ENCODE data around the gene RXFP4. TPM values are rescaled to one million over a fixed set of nuclear protein-coding genes. Genes with fewer than 3 reads are reported as not detected.
A peak's percentile ranks its signal among the peaks of the same experiment; 100 is the strongest.

Gene RXFP4
- total and polyA plus RNA-seq, 9 of the 15 experiments (the other 6 are each of a cell fraction or from before 2014, with no cell fraction given) = 0.64 TPM; not detected in 8

DNA sequence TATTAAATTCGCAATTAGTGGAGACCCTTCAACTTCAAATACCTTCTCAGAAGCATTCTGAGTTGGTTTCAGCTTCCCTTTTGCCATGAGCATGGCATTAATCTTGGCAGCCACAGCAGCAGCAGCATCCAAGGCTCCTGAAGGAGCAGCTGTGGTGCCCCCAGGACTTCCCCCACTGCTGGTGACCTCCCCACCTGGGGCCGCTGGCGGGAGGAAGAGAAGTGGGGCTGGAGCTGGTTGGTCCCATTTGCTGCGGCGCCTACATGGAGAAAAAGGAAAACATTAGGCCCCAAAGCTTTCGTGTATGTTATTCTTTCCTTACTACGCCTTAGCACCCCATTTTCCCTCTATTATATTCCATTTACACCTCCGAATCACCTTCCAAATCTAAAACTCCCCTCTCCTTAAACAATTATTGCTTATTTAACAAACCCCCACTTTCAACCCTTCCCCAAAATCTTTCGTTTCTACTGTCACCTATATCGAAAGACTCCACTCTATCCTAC, 7.8 kb upstream of the RXFP4 start (continued):
- TF ChIP-seq YY1 (IDR thresholded peaks at IDR 0.05; ENCODE audit: borderline replicate concordance in 1 of 3, control insufficient read depth in 1 of 3, extremely low read depth in 1 of 3, insufficient read depth in 3 of 3, insufficient read length in 1 of 3, insufficient replicate concordance in 2 of 3, low read depth in 1 of 3, low read length in 2 of 3) (no peak), XRCC4 (IDR thresholded peaks at IDR 0.05; ENCODE audit: extremely low read depth, insufficient read depth, insufficient read length) (no peak), ZNF766 (CRISPR knock-in tag; conservative IDR thresholded peaks at IDR 0.05) (no peak), POLR2AphosphoS5 (IDR thresholded peaks at IDR 0.05; ENCODE audit: control insufficient read depth, insufficient read depth, low read depth, low read length) (no peak), MCM7 (IDR thresholded peaks at IDR 0.05) (no peak), CEBPZ (IDR thresholded peaks at IDR 0.05; ENCODE audit: borderline replicate concordance, low read depth, low read length) (no peak), E2F4 (CRISPR knock-in tag; IDR thresholded peaks at IDR 0.05; ENCODE audit: low read depth) (no peak), ZNF134 (CRISPR knock-in tag; conservative IDR thresholded peaks at IDR 0.05) (no peak), ZNF23 (CRISPR knock-in tag; IDR thresholded peaks at IDR 0.05) (no peak), POLR2A (conservative IDR thresholded peaks at IDR 0.05) (no peak)
- TF ChIP-seq, protein P1, sequence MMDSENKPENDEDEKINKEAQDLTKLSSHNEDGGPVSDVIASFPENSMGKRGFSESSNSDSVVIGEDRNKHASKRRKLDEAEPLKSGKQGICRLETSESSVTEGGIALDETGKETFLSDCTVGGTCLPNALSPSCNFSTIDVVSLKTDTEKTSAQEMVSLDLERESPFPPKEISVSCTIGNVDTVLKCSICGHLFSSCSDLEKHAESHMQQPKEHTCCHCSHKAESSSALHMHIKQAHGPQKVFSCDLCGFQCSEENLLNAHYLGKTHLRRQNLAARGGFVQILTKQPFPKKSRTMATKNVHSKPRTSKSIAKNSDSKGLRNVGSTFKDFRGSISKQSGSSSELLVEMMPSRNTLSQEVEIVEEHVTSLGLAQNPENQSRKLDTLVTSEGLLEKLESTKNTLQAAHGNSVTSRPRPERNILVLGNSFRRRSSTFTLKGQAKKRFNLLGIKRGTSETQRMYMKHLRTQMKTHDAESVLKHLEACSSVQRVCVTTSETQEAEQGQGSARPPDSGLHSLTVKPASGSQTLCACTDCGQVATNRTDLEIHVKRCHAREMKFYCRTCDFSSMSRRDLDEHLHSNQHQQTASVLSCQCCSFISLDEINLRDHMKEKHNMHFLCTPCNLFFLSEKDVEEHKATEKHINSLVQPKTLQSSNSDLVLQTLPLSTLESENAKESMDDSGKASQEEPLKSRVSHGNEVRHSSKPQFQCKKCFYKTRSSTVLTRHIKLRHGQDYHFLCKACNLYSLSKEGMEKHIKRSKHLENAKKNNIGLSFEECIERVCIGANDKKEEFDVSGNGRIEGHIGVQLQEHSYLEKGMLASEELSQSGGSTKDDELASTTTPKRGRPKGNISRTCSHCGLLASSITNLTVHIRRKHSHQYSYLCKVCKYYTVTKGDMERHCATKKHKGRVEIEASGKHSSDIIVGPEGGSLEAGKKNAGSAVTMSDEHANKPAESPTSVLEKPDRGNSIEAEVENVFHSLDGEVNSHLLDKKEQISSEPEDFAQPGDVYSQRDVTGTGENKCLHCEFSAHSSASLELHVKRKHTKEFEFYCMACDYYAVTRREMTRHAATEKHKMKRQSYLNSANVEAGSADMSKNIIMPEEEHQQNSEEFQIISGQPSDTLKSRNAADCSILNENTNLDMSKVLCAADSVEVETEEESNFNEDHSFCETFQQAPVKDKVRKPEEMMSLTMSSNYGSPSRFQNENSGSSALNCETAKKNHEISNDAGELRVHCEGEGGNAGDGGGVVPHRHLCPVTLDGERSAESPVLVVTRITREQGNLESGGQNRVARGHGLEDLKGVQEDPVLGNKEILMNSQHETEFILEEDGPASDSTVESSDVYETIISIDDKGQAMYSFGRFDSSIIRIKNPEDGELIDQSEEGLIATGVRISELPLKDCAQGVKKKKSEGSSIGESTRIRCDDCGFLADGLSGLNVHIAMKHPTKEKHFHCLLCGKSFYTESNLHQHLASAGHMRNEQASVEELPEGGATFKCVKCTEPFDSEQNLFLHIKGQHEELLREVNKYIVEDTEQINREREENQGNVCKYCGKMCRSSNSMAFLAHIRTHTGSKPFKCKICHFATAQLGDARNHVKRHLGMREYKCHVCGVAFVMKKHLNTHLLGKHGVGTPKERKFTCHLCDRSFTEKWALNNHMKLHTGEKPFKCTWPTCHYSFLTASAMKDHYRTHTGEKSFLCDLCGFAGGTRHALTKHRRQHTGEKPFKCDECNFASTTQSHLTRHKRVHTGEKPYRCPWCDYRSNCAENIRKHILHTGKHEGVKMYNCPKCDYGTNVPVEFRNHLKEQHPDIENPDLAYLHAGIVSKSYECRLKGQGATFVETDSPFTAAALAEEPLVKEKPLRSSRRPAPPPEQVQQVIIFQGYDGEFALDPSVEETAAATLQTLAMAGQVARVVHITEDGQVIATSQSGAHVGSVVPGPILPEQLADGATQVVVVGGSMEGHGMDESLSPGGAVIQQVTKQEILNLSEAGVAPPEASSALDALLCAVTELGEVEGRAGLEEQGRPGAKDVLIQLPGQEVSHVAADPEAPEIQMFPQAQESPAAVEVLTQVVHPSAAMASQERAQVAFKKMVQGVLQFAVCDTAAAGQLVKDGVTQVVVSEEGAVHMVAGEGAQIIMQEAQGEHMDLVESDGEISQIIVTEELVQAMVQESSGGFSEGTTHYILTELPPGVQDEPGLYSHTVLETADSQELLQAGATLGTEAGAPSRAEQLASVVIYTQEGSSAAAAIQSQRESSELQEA (IDR thresholded peaks at IDR 0.05; ENCODE audit: low read depth) = 0 out of 2 replicates have a peak, but pooled peaks have one; percentile 12
- TF ChIP-seq, protein P2, sequence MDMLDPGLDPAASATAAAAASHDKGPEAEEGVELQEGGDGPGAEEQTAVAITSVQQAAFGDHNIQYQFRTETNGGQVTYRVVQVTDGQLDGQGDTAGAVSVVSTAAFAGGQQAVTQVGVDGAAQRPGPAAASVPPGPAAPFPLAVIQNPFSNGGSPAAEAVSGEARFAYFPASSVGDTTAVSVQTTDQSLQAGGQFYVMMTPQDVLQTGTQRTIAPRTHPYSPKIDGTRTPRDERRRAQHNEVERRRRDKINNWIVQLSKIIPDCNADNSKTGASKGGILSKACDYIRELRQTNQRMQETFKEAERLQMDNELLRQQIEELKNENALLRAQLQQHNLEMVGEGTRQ (CRISPR knock-in tag; IDR thresholded peaks at IDR 0.05) = no peak
- TF ChIP-seq, protein P3, sequence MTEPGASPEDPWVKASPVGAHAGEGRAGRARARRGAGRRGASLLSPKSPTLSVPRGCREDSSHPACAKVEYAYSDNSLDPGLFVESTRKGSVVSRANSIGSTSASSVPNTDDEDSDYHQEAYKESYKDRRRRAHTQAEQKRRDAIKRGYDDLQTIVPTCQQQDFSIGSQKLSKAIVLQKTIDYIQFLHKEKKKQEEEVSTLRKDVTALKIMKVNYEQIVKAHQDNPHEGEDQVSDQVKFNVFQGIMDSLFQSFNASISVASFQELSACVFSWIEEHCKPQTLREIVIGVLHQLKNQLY (CRISPR knock-in tag; conservative IDR thresholded peaks at IDR 0.05) = no peak
